HTERT RPE-1 (cell line): ENCODE data around the gene CEP89.
"Not testable (repeated sequence)": the region's sequence is repeated elsewhere in the genome, so short reads cannot be mapped to it uniquely, and the experiment has no call there.

ENCODE experiments used
- in situ Hi-C: fragments of 300-500 bp; cut with MboI; formaldehyde crosslinking; loops from 4 replicates; pipeline ENCODE4 v1.14.3; 2020; ENCODE audit warnings: low sequenced_read_pairs

Gene CEP89

GRCh38 chr19:32971715-32972540, at the start of gene CEP89, which contains the start of gene FAAP24:
Gene CEP89, minus strand, starts transcription at chr19:32971958. Its CDS starts 84 bp downstream, at chr19:32971874.
Gene FAAP24, plus strand, starts transcription at chr19:32972242. Its CDS starts 955 bp downstream, at chr19:32973197.
- in situ Hi-C loops: no loop called here

DNA sequence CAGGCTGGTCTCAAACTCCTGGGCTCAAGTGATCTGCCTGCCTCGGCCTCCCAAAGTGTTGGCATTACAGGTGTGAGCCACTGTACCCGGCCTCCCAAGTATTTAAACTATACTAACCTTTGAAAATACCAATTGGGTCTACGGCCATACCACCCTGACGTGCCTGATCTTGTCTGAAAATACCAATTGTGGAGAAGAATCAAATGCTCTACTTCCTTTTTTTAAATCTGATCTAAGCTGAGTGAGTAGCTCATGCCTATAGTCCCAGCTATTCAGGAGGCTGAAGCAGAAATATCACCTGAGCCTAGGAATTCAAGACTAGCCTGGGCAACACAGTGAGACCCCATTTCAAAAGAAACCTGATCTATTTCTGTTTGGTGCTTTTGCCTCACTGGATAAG, 39.1 kb upstream of the CEP89 start:
- in situ Hi-C loops: not testable (repeated sequence)

GRCh38 chr19:33008738-33009137, 37.0 kb upstream of the CEP89 start:
- in situ Hi-C loops: no loop called here

DNA sequence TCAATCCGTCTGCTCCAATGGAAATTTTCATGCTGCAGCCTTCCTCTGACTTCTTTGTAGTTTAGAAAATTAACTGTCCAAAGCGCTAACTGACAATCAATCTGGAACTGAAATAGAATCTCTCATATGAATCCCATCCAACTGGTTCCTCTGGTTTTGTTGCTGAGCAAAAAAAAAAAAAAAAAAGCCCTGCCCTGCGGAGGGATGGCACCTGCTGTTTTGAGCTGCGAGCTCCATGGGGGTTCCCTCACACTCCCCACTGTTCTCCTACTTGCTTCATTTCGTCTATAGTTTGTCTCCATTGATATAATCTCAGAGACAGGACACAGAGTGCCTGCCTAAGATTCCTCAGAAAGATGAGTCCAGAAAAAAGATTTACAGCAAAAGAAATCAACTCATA, 33.7 kb upstream of the CEP89 start:
- in situ Hi-C loops: no loop called here

- in situ Hi-C loops: not testable (repeated sequence)
Measured at GRCh38 chr19:33003424-33004024, 31.8 kb upstream of the CEP89 start.

DNA sequence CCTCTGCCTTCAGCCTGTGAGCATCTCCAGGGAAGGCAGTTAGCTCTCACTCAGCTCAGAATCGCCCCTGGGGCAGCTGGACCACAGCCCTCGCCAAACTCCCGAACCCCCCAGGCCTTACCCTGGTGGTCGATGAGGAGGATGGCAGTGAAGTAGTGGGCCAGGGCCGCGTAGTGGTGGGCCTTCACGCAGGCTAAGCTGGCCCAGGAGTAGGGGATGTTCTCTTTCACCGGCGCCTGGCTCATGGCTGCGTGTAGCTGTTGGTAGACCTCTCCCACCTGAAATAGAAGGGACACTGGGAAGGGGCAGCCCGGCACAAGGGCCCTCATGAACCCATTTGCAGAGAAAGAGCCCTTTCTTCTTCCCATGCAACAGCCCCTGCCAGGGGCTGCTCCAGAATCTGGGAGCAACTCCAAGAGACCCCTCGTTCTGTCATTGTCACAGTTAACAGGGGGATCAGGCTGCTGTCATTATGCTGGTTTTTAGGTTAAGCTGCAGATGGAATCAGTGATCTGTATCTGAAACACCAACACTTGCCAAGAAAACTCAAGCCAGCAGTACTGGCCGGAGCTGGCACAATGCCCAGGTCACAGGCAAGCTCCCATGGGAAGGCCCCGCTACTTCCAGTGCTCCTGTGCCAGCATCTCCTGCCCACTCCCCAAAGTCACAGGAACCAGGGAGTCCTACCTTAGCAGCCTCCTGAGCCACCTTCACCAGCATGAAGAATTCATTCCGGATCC, 30.5 kb upstream of the CEP89 start:
- in situ Hi-C loops: not testable (repeated sequence)

DNA sequence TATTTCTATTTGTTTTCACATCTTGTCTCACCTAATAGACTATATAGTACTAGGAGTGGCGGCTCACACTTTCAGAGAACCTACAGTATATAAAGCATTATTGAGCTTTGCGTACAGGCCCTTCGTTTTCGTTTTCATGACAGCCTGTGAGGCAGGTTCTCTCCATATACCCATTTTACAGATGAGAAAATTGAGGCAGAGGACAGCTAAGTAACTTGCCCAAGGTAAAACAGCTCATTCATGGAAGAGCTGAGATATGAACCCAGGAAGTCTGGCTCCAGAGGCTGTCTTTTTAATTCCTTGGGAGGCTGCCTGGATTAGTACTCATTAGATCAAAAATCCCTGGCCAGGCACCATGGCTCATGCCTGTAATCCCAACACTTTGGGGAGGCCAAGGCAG, 29.2 kb upstream of the CEP89 start:
- in situ Hi-C loops: no loop called here

DNA sequence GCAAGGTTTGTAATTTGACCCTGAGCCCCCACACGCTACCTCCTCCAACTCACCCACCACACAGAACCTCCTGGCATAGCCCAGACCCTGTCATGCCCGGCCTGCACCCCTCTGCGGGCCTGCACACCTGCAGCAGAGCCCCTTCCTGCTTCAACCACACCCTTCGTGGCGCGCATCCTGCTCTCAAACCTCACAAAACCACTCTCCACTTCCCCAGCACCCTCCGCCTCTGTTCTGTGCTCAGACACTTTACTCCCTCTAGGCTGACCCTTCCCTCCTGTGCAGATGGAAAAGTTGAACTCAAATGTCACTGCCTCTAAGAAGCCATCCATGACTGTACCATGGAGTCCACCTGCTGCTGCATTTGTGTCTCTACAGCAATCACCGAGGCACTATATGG, 28.8 kb upstream of the CEP89 start:
- in situ Hi-C loops: no loop called here

DNA sequence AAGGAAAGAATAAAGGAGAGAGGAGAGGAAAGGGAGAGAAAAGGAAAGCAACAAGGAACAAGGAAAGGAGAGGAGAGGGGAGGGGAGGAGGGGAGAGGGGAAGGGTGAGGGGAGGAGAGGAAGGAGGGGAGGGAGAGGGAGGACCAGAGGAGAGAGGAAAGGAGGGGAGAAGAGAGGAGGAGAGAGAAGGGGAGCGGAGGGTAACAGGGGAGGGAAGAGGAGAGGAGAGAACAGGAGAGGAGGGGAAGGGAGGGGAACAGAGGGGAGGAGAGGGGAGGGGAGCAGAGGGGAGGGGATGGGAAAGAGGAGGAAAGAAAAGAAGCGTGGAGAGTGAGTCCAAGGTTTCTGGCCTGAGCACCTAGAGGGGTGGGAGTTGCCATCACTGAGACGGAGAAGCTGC, 27.0 kb upstream of the CEP89 start:
- in situ Hi-C loops: no loop called here

GRCh38 chr19:32997716-32998355, 26.1 kb upstream of the CEP89 start:
- in situ Hi-C loops: no loop called here

GRCh38 chr19:32997061-32997464, 25.3 kb upstream of the CEP89 start:
- in situ Hi-C loops: not testable (repeated sequence)

- in situ Hi-C loops: not testable (repeated sequence)
Measured at GRCh38 chr19:32995966-32996365, 24.2 kb upstream of the CEP89 start.

DNA sequence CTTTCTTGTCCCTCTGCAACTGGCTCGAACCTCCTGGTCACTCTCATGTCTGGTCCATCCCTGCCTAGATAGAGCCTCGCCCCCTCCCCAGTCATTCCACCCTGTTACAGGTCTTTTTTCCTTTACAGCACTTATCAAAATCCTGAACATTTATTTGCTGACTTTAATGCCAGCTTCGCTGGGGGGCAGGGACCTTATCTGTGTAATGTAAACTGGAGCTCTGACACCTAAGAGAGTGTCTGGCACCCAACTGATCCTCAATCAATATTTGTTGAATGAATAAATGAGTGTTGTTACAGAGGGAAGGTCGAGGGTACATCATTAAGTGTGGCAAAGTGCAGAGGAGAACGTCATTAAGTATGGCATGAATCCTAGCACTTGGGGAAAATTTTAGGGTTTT, 17.0 kb upstream of the CEP89 start:
- in situ Hi-C loops: no loop called here

GRCh38 chr19:32988254-32988653, 16.5 kb upstream of the CEP89 start:
- in situ Hi-C loops: not testable (repeated sequence)

DNA sequence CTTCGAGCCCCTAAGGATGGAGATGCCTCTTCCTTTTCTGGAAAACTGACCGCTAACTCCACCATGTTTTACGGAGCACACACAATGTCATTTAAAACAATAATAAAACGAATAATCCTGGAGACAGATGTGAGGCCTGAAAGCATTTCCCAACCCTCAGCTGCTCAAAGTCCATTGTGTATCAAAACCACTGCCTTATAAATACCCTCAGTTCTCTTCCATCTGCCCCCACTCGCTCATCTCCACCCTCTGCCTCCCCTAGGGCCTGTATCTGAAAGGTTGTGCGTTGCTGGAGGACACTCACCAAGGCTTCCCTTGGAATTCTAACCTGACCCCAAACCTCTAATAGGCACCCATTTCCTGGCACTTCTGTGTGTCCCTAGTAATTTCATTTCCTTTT, 10.7 kb upstream of the CEP89 start:
- in situ Hi-C loops: not testable (repeated sequence)

- in situ Hi-C loops: not testable (repeated sequence)
Measured at GRCh38 chr19:32979807-32980206, 8.0 kb upstream of the CEP89 start.

DNA sequence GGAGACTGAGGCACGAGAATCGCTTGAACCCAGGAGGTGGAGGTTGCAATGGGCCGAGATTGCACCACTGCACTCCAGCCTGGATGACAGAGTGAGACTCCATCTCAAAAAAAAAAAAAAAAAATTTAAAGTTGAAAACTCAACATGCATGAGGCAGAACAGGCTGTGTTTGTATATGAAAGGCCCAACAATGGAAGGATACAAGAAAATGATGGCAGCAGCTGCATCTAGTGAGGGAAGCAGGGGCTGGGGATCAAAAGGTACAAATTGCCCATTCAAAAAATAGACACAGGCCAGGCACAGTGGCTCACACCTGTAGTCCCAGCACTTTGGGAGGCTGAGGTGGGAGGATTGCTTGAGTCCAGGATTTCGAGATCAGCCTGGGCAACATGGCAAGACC, 6.1 kb upstream of the CEP89 start:
- in situ Hi-C loops: not testable (repeated sequence)

GRCh38 chr19:32977280-32977679, 5.5 kb upstream of the CEP89 start:
- in situ Hi-C loops: no loop called here

DNA sequence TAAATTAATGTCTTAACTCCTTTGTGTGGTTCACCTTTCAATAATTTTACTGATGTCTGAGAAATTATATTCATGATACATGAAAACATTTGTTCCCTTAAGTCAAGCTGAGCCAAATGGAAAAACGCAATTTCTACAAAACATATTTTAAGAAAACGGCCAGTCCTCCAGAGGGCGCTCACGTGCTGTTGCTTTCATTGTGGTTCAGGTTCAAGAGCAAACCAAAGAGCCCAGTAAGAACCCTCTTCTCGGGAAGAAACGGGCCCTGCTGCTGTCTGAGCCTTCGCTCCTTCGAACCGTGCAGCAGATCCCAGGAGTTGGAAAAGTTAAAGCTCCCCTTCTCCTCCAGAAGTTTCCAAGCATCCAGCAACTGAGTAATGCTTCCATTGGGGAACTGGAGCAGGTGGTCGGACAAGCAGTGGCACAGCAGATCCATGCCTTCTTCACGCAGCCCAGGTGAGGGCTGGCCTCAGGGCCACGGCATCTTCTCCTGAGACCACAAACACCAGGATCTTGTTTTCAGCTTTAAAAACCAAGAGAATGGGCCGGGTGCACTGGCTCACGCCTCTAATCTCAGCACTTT, 4.6 kb upstream of the CEP89 start:
- in situ Hi-C loops: no loop called here

DNA sequence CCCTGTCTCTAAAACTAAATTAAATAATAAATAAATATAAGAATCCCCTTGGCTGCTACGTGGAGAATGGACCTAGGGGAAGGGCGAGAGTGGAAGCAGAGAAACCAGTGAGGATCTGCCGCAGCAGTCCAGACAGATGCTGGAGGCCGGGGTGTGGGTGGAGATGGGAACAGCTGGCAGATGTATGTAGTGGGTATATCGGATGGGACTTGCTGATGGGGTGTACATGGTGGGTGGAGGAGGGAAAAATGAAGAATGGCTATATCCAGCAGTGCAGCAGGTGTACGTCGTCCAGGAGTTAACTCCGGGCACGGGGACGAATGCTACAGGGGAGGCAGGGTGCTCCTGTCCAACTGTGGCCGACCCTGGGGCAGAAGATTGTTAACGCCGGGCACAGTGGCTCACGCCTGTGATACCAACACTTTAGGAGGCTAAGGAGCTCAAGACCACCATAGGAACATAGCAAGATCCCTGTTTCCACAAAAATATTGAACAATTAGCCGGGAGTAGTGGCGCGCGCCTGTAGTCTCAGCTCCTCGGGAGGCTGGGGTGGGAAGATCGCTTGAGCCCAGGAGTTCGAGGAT, 654 bp downstream of the CEP89 start:
- in situ Hi-C loops: no loop called here
